Kidney (tissue), 14 donors: ENCODE data around the gene SIDT2. TPM values are rescaled to one million over a fixed set of nuclear protein-coding genes. Genes with fewer than 3 reads are reported as not detected.
A peak's percentile ranks its signal among the peaks of the same experiment; 100 is the strongest.

Experiments
- DNase-seq, 5 donors: peaks; one replicate each; pipeline ENCODE4 v3.0.0-alpha.2; 2013 to 2020
- FAIRE-seq: peaks from 2 replicates; lab custom pipeline; 2012; peaks lifted over from hg19 to GRCh38; lab: Jason Lieb, UNC
- H3K27ac ChIP-seq, 2 donors: one replicate each; pipeline ENCODE4 v1.7.0; 2013; ENCODE audit warnings: low read depth in 2 of 2, low read length in 2 of 2, inconsistent platforms in 1 of 2
- H3K27me3 ChIP-seq: one replicate; pipeline ENCODE4 v1.7.1; 2013; ENCODE audit warnings: low read length, inconsistent platforms; ENCODE audit not compliant: control insufficient read depth, insufficient read depth
- H3K36me3 ChIP-seq, 3 donors: one replicate each; pipeline versions ENCODE4 v1.7.0 to v1.7.1; 2013; ENCODE audit warnings: low read length in 3 of 3, control low read depth in 1 of 3, inconsistent platforms in 1 of 3; ENCODE audit not compliant: insufficient read depth in 3 of 3, control insufficient read depth in 2 of 3
- H3K4me1 ChIP-seq, 3 donors: one replicate each; pipeline versions ENCODE4 v1.7.0 to v1.7.1; 2013; ENCODE audit warnings: low read length in 3 of 3, inconsistent platforms in 1 of 3, low read depth in 1 of 3; ENCODE audit not compliant: control insufficient read depth in 2 of 3, insufficient read depth in 2 of 3
- H3K4me3 ChIP-seq, 3 donors: one replicate each; pipeline versions ENCODE4 v1.7.0 to v1.8.1; 2013; ENCODE audit warnings: low read length in 3 of 3, control low read depth in 1 of 3, inconsistent platforms in 1 of 3
- H3K9ac ChIP-seq, 3 donors: one replicate each; pipeline versions ENCODE4 v1.7.0 to v1.7.1; 2013; ENCODE audit warnings: low read length in 3 of 3, control low read depth in 1 of 3, inconsistent platforms in 1 of 3
- H3K9me3 ChIP-seq, 3 donors: one replicate each; pipeline versions ENCODE4 v1.7.0 to v1.7.1; 2013; ENCODE audit warnings: low read length in 3 of 3, control low read depth in 1 of 3, inconsistent platforms in 1 of 3; ENCODE audit not compliant: control insufficient read depth in 2 of 3, insufficient read depth in 1 of 3
- intact Hi-C: fragments of 100-400 bp; cut with DNase I; formaldehyde crosslinking; loops from one replicate; pipeline ENCODE4 v1.11.1; 2022
- polyA plus RNA-seq: library from polyadenylated mRNA; stranded (reverse); fragments of 350-450 nt; fragmentation: Illumina TruSeq; extraction: RNeasy Lipid Tissue Mini Kit (QIAGEN cat#74804); gene quantifications from one replicate; pipeline ENCODE4 v1.2.3, GENCODE V29; 2014; ENCODE audit warnings: low read depth, low replicate concordance; ENCODE audit not compliant: insufficient read depth
- total RNA-seq: library from RNA; stranded (reverse); fragmentation: NEBNext Ultra II Directional; extraction: Animal tissue kit (Norgen Biotek cat#: 25700); gene quantifications from one replicate; pipeline ENCODE4 v1.2.1, GENCODE V29; 2021
- TF ChIP-seq, protein P1 (sequence below): IDR thresholded peaks from 3 replicates; pipeline ENCODE4 v1.5.1; 2012; ENCODE audit warnings: mild to moderate bottlenecking, moderate library complexity, borderline replicate concordance; ENCODE audit not compliant: insufficient read depth; ENCODE audit errors: extremely low read depth
- donor health status: control.
- donor health status: control.
- donor health status: control.
- donor health status: control.
- donor health status: control.
- donor health status: DM: yes; HTN: yes; CAD: no.
- donor health status: Normal renal cell carcinoma (clear cell type).

Gene SIDT2
- total and polyA plus RNA-seq, 2 donors from 2014 or later = 16.4 to 37.4 TPM

DNA sequence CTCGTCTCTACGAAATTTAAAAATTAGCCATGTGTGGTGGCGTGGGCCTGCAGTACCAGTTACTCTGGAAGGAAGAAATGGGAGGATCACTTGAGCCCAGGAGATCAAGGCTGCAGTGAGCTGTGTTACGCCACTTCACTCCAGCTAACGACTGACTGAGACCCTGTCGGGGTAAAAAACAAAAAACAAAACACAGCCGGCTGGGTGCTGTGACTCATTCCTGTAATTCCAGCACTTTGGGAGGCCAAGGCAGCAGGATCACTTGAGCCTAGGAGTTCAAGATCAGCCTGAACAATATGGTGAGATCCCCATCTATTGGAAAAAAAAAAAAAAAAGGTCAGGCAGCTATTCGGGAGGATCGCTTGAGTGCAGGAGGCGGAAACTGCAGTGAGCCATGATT lies 32.0 kb upstream of the SIDT2 start:
- intact Hi-C loops = no loop called here
- no peak for FAIRE-seq
- Histone ChIP-seq H3K9me3 (no peaks in the 10 kb centered on the region), H3K27ac (no peak overlapping the region), H3K36me3 (peaks cover 0 to 12% (median 0%) of the 10 kb centered on the region in 3 donors), H3K9ac (peak overlapping the region in 1 of 3 donors; percentile 35), H3K4me1 (peaks cover 0 to 6% (median 3%) of the 10 kb centered on the region in 3 donors), H3K4me3 (no peak overlapping the region), H3K27me3 (no peaks in the 10 kb centered on the region)
- DNase-seq = no peak
- TF ChIP-seq, protein P1, sequence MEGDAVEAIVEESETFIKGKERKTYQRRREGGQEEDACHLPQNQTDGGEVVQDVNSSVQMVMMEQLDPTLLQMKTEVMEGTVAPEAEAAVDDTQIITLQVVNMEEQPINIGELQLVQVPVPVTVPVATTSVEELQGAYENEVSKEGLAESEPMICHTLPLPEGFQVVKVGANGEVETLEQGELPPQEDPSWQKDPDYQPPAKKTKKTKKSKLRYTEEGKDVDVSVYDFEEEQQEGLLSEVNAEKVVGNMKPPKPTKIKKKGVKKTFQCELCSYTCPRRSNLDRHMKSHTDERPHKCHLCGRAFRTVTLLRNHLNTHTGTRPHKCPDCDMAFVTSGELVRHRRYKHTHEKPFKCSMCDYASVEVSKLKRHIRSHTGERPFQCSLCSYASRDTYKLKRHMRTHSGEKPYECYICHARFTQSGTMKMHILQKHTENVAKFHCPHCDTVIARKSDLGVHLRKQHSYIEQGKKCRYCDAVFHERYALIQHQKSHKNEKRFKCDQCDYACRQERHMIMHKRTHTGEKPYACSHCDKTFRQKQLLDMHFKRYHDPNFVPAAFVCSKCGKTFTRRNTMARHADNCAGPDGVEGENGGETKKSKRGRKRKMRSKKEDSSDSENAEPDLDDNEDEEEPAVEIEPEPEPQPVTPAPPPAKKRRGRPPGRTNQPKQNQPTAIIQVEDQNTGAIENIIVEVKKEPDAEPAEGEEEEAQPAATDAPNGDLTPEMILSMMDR = no peak

DNA sequence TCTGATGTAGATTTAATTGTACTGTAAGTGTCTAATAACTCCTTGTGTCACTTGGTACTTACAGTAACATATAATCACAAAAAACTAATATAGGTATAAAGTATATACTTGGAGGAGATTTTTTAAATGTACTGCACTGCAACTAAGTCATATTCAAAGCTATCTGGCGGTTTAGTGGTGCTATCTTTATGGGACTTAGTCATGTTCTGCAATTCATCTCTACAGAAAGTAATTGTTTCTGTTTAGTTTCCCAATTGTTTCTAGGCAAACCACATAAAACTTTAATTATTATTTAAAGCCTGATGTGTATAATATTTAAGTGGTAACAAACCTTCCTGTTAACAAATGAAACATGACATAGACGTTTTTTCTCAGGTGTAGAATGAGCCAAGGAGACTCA lies 26.5 kb upstream of the SIDT2 start:
- Histone ChIP-seq H3K36me3 (peaks cover 0 to 6% (median 0%) of the 10 kb centered on the region in 3 donors), H3K27me3 (no peaks in the 10 kb centered on the region), H3K4me3 (no peak overlapping the region), H3K9me3 (no peaks in the 10 kb centered on the region), H3K27ac (no peak overlapping the region), H3K4me1 (peaks cover 0 to 6% (median 0%) of the 10 kb centered on the region in 3 donors), H3K9ac (no peak overlapping the region)
- intact Hi-C loops = no loop called here
- no peak for DNase-seq
- TF ChIP-seq, protein P1 = no peak
- no peak for FAIRE-seq

DNA sequence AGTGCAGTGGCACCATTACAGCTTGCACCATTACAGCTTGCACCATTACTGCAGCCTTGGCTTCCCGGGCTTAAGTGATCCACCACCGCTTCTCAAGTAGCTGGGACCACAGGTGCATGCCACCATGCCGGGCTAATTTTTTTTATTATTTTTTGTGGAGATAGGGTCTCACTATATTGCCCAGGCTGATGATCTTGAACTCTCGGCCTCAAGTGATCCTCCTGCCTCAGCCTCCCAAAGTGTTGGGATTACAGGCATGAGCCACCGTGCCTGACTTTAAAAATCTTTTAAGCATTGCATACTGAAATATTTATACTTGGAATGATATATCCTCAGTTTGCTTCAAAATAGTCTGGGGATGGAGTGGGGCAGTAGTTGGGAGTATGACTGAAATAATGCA lies 24.1 kb upstream of the SIDT2 start:
- intact Hi-C loops = no loop called here
- H3K9ac ChIP-seq = no peak overlapping the region
- no peaks in the 10 kb centered on the region for H3K9me3 ChIP-seq
- no peaks in the 10 kb centered on the region for H3K4me1 ChIP-seq
- no peaks in the 10 kb centered on the region for H3K27me3 ChIP-seq
- no peak overlapping the region for H3K4me3 ChIP-seq
- FAIRE-seq (no peak), DNase-seq (no peak)
- H3K36me3 ChIP-seq = peaks cover 0 to 2% (median 0%) of the 10 kb centered on the region in 3 donors
- TF ChIP-seq, protein P1 = no peak
- H3K27ac ChIP-seq = no peak overlapping the region

DNA sequence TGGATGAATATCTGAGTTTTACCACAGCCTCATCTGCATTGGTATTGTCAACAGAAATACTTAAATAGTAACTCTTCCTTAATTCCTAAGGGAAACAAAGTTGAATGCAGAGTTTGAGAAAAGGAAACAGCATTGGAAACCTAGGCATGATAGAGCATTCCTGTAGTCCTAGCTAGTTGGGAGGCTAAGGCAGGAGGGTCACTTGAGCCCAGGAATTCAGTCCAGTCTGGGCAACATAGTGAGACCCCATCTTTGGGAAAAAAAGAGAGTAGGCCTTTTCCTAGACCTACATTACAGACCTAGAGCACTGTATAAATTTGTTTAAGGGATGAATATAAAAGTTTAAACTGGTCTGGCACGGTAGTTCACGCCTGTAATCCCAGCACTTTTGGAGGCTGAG lies 21.0 kb upstream of the SIDT2 start:
- FAIRE-seq = no peak

More for the DNA sequence above, 21.0 kb upstream of the SIDT2 start:
- Histone ChIP-seq H3K27me3 (no peaks in the 10 kb centered on the region), H3K9ac (no peak overlapping the region), H3K4me3 (no peak overlapping the region), H3K36me3 (peaks cover 6 to 18% (median 8%) of the 10 kb centered on the region in 3 donors), H3K9me3 (no peaks in the 10 kb centered on the region), H3K27ac (no peak overlapping the region), H3K4me1 (no peaks in the 10 kb centered on the region)
- intact Hi-C loops = no loop called here
- TF ChIP-seq, protein P1 = no peak
- DNase-seq = no peak
